GM12872 (cell line): Measurements from ENCODE around the gene SUGCT.

Source experiments
- CTCF ChIP-seq: IDR thresholded peaks from 3 replicates; pipeline ENCODE4 v1.5.1; 2011; ENCODE audit warnings: low read depth, mild to moderate bottlenecking, low read length, moderate library complexity; ENCODE audit not compliant: insufficient read depth

SUGCT gene

GRCh38 chr7:40721342-40721949 is 586.6 kb downstream of the SUGCT start:
- TF ChIP-seq CTCF: no peak

DNA sequence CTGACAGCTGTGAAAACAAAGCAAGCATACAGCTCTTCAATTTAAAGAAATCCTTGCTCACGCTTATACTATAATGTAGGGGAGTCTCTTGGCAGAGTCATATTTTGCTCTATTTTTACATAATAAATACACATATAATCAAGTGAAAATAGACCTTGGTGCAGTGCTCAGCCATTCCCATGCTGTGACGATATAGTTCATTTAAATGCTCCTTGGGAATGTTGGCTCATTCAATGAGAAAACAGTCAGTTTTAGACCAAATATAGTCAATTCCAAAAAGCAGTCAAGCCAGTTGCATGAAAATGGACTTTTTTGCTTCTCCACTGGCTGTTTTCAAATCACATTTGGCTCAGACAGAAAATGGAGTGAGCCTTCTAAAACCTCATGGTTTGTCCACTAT is 587.4 kb downstream of the SUGCT start:
- no peak for TF ChIP-seq CTCF

DNA sequence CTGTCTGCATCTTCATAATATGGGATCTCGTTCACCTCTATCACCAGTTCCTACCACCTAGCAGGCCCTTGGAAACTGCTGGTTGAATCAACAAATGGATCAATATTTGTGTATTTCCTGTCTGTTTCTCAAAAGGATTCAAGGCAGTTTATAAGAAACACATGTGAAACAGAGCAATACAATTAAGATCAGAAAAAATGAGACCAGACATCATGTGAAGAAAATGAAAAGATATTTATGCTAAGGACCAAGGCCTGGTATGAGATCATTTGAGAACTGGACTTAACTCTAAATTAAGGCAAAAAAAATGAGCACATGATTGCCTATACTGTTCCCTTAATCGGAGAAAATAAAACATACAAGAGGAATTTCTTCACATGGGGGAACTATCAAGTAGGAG is 589.0 kb downstream of the SUGCT start:
- TF ChIP-seq CTCF: no peak

GRCh38 chr7:40726559-40726958 is 591.8 kb downstream of the SUGCT start:
- no peak for TF ChIP-seq CTCF

DNA sequence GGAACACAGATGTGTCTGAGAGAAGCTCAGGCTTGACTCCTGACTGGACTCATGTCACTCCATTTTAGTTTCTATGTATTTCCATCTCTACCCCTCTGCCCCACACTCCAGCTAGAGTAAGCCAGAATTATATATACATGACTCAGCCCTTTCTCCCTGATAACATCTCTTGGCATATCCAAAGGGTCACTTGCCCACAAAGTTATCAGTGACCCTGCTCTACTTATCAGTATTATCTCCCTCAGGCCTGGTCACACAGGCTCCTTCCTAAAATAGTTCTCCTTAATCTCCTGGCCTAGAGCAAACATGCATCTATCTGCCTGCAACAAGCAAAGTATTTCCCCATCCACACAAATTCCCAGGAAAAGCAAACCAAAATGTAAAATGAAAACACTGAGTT is 598.3 kb downstream of the SUGCT start:
- TF ChIP-seq CTCF: no peak

- TF ChIP-seq CTCF: no peak
Observed at GRCh38 chr7:40733578-40733977, 598.8 kb downstream of the SUGCT start.

DNA sequence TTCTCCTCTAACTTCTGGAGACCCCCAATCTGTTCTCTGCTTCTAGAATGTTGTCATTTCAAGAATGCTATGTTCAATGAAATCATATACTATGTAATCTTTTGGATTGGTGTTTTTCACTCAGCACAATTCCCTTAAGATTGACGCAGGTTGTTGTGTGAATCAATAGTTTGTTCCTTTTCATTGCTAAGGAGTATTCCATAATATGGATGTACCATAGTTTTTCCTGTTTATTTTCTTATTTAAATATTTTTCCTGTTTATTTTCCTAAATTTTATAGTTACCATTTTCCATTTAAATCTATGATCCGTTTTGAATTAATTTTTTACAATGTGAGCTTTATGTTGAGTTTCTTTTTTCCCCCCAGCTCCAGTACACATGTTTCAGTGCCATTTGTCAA is 604.5 kb downstream of the SUGCT start:
- no peak for TF ChIP-seq CTCF
